Rectal smooth muscle tissue (tissue), 1 donor: ENCODE measurements around the gene MMP17.

Experiments used
- H3K27ac ChIP-seq: one replicate; pipeline ENCODE4 v1.7.0; 2013; ENCODE audit warnings: low read depth, low read length, inconsistent platforms
- H3K27me3 ChIP-seq: one replicate; pipeline ENCODE4 v1.7.0; 2013; ENCODE audit warnings: low read length; ENCODE audit not compliant: control insufficient read depth, insufficient read depth
- H3K36me3 ChIP-seq: one replicate; pipeline ENCODE4 v1.7.0; 2013; ENCODE audit warnings: low read length; ENCODE audit not compliant: control insufficient read depth, insufficient read depth
- H3K4me1 ChIP-seq: one replicate; pipeline ENCODE4 v1.7.0; 2013; ENCODE audit warnings: low read length; ENCODE audit not compliant: control insufficient read depth, insufficient read depth
- H3K4me3 ChIP-seq: one replicate; pipeline ENCODE4 v1.7.0; 2013; ENCODE audit warnings: low read length
- H3K9ac ChIP-seq: one replicate; pipeline ENCODE4 v1.7.0; 2013; ENCODE audit warnings: low read length

Gene MMP17

DNA sequence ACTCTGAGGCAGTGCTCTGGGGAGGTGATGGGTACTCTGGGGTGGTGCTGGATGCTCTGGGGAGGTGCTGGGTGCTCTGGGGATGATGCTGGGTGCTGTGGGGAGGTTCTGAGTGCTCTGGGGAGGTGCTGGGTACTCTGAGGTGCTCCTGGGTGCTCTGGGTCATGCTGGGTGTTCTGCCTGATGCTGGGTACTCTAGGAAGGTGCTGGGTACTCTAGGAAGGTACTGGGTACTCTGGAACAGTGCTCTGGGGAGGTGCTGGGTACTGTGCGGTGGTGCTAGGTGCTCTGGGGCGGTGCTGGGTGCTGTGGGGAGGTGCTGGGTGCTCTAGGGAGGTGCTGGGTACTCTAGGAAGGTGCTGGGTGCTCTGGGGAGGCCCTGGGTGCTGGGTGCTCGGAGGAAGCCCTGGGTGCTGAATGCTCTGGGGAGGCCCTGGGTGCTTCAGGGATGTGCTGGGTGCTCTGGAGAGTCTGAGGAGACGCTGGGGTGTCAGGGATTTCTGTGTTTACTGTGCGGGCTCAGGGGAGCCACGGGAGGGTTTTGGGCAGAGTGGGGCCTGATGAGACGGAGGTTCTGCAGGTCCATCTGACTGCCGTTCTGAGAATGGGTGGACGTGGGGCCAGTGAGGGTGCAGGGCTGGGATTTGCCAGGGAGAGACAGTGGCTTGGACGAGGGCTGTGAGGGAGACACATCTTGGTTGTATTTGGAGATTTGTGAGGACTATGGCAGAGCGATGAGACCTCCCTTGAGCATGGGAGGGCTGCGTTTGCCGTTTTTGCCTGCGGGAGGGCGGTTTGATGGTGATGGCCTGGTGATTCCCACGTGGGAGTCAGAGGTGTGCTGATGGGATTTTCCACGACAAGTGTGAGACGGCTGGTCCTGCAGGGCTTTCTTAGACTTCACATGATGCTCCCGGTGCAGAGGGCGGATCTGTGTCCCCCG, 30.0 kb downstream of the MMP17 start:
- no peaks in the 10 kb centered on the region for H3K27me3 ChIP-seq
- no peaks in the 10 kb centered on the region for H3K36me3 ChIP-seq
- no peak overlapping the region for H3K27ac ChIP-seq
- H3K9ac ChIP-seq = no peak overlapping the region
- no peaks in the 10 kb centered on the region for H3K4me1 ChIP-seq
- H3K4me3 ChIP-seq = no peak overlapping the region

DNA sequence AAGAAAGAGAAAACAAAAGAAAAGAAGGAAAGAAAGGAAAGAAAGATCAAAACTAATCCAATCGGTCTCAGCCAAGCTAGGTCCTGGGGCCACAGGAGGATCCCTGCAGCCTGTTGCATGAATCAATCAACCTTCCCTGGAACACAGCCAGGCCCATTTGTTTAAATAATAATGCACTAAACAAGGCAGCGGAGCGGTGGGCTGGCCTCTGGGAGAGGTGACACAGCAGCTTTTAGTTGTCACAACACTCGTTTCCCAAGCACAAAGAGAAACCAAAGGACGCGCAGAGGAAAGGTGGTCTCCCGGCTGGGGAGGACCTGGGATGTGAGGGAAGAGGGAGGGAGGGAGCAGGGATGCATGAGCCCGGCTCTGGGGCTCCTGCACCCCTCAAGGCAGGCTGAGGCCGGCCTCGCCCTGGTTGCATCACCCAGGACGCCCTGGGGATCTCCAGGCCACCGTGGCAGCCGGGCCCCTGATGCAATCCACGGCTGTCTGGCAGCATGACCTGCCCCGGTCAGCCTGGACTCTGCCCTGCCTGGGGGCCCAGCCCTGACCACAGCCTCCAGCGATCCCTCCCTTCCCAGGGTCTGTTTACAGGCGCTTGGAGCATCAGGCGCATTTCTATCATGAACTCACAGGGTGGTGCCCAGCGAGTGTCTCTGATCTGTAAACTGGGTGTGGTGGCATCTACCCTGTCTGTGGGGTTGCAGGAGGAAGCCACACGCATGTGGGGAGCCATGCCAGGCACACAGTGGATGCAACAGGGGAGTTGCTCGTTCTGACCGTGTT, 32.5 kb downstream of the MMP17 start:
- Histone ChIP-seq H3K27ac (no peak overlapping the region), H3K27me3 (no peaks in the 10 kb centered on the region), H3K4me3 (no peak overlapping the region), H3K4me1 (no peaks in the 10 kb centered on the region), H3K36me3 (no peaks in the 10 kb centered on the region), H3K9ac (no peak overlapping the region)

DNA sequence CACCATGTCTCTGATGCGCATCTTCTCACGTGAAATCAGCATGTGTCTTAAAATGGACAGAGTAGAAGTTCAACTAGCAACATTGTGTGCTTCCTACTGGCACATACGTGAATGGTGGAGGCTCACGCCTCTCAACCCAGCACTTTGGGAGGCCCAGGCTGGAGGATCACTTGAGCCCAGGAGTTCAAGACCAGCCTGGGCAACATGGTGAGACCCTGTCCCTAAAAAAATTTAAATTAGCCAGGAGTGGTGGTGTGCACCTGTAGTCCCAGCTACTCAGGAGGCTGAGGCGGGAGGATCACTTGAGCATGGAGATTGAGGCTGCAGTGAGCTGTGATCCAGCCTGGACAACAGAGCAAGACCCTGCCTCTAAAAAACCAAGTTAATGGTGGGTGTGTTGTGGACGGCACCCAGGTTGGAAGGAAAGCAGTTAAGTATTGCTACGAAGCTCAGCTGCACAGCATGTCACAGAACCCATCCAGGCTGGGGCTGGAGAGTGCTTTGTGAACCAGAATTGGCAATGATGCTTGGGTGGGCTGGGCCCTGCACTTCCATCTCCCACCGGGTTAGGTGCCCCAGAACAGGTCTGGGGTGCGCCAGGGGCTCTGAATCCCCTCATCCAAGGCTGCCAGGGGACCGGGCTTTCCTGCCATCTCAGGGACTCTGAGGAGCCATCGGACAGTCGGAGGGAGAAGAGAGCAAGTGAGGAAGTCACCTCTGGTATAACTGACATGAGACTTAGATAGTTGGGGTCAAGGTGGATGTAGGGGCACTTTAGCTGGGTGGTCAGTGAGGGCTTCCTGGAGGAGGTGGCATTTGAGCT, 33.3 kb downstream of the MMP17 start:
- Histone ChIP-seq H3K4me3 (no peak overlapping the region), H3K36me3 (no peaks in the 10 kb centered on the region), H3K27me3 (no peaks in the 10 kb centered on the region), H3K9ac (no peak overlapping the region), H3K27ac (no peak overlapping the region), H3K4me1 (no peaks in the 10 kb centered on the region)

DNA sequence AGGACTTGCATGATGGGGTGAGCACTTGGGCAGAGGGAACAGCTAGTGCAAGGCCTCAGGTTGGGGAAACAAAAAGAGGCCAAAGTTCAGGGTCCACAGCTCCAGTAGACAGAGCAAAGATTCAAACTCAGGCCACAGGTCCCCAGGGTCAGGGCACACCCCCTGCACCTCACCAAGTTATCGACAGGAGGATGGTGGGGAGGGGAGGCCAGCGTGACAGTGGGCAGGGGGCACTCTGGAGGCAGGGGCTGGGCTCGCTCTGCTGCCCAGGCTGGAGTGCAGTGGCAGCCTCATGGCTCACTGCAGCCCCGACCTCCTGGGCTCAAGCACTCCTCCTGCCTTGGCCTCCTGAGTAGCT, 33.9 kb downstream of the MMP17 start:
- H3K4me3 ChIP-seq = no peak overlapping the region
- H3K36me3 ChIP-seq = no peaks in the 10 kb centered on the region
- H3K4me1 ChIP-seq = no peaks in the 10 kb centered on the region
- H3K9ac ChIP-seq = no peak overlapping the region
- no peaks in the 10 kb centered on the region for H3K27me3 ChIP-seq
- no peak overlapping the region for H3K27ac ChIP-seq

DNA sequence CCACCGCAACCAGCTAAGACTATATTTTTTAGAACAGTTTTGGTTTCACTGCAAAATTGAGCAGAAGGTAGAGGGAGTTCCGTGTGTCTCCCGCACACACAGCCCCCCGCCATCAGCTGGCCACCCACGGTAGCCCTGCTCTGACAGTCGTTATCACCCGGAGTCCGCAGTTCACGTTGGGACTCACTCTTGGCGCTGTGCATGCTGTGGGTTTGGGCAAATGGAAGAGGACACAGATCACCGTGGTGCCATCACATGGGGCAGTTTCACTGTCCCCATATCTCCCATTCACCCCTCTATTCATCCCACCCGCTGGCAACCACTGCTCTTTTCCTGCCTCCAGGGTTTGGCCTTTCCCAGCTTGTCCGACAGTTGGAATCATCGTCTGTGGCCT, 34.4 kb downstream of the MMP17 start:
- H3K36me3 ChIP-seq = no peaks in the 10 kb centered on the region
- H3K9ac ChIP-seq = no peak overlapping the region
- no peaks in the 10 kb centered on the region for H3K27me3 ChIP-seq
- no peak overlapping the region for H3K4me3 ChIP-seq
- no peak overlapping the region for H3K27ac ChIP-seq
- no peaks in the 10 kb centered on the region for H3K4me1 ChIP-seq

DNA sequence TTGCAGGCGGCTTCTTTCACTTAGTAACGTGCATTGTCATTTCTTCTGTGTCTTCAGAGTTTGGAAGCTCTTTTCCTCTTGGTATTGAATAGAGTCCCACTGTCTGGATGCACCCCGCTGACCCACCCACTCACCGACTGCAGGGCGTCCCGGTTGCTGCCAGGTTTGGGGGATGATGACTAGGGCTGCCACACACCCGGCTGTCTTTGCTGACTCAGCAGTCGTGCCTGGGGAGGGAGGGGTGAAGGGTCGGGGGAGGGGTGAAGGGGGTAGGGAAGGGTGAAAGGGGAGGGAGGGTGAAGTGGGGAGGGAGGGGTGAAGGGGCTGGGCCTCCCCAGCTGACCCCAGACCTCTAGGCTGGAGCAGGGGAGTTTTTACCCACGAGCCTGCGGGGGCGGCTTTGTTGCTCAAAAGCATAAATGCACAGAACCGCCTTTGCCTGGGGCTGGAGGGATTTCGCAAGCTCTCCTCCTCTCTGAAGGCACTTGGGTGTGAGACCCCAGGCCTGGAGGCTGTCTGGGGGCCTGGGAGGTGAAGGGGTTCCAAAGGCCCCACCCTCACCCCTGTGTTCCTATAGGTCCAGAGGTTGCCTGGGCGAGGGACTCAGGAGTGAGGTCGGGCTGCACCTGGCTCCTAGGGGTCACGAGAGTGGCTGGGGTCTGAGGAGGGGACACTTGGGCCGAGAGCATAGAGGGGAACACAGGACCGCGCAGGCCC, 35.0 kb downstream of the MMP17 start:
- Histone ChIP-seq H3K4me1 (no peaks in the 10 kb centered on the region), H3K36me3 (no peaks in the 10 kb centered on the region), H3K27ac (no peak overlapping the region), H3K4me3 (no peak overlapping the region), H3K9ac (no peak overlapping the region), H3K27me3 (no peaks in the 10 kb centered on the region)

DNA sequence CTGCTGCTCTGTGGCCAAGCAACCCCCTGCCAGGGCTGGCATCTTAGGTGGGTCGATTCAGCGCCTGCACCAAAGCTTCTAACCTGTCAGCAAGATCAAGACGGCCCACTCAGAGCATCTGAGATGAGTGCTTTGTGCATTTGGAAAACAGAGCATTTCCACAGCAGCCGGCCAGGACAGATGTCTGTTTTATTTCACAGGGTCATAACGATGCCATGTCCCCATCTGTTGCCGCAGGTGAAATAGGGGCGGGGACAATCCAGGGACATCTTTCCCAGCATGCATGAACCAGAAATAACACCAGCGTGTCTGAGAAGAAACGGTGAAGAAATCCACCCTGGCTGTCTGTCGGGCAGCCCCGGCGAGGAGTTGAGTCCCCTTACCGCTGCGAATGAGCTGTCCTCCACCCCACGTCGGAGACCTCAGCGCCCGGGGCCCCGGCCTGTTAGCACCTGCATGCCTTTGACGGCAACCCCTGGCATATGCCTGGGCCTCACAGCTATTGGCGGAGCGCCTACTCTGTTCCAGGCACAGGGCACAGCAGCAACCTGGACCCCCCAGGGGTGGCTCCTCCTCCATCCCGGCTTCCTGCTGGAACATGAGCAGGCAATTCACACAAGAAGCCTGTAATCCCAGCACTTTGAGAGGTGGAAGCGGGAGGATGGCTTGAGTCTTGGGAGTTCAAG, 35.7 kb downstream of the MMP17 start:
- Histone ChIP-seq H3K27me3 (no peaks in the 10 kb centered on the region), H3K4me1 (no peaks in the 10 kb centered on the region), H3K4me3 (no peak overlapping the region), H3K36me3 (no peaks in the 10 kb centered on the region), H3K9ac (no peak overlapping the region), H3K27ac (no peak overlapping the region)

DNA sequence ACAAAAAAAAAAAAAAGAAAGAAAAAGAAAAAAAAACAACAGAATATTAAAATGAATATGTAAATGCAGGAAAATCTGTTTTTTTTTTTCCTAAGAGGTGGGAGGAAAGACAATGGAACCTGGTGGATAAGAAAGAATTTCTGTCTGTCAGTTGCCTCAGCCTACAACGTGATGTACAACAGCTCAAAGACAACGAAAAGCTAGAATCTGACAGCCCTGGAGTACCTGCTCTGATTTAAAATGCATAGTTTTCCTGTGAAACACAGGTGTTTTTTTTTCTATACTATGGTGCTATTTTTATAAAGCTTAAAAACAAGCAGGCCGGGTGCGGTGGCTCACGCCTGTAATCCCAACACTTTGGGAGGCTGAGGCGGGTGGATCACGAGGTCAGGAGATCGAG, 36.3 kb downstream of the MMP17 start:
- no peak overlapping the region for H3K27ac ChIP-seq
- no peaks in the 10 kb centered on the region for H3K36me3 ChIP-seq
- H3K4me3 ChIP-seq = no peak overlapping the region
- H3K27me3 ChIP-seq = no peaks in the 10 kb centered on the region
- no peak overlapping the region for H3K9ac ChIP-seq
- no peaks in the 10 kb centered on the region for H3K4me1 ChIP-seq

DNA sequence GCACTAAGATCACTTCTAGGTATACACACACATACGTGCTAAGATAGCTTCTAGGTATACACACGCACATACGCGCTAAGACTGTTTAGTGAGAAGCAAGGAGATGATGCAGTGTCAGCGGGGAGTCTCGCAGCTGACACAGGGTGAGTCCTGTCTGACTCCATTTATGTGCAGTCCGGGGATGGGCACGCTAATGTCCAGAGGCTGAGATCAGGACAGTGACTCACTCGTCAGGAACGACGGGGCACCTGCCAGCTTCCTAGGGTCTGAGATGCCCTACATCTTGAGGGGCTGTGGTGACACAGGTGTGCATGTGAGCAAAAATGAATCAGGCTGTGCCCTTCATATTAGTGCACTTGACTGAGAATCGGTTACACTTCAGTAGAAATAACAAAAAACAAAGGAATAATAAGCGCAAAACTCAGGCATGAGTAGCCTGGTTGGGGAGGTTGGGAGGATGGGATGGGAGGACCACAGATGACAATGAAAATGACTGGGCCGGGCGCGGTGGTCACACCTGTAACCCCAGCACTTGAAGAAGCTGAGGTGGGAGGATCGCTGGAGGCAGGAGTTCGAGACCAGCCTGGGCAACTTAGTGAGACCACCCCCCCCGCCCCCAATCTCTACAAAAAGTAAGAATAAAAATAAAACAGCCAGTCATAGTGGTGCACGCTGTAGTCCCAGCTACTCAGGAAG, 37.1 kb downstream of the MMP17 start:
- Histone ChIP-seq H3K9ac (no peak overlapping the region), H3K36me3 (no peaks in the 10 kb centered on the region), H3K4me3 (no peak overlapping the region), H3K4me1 (no peaks in the 10 kb centered on the region), H3K27me3 (no peaks in the 10 kb centered on the region), H3K27ac (no peak overlapping the region)

DNA sequence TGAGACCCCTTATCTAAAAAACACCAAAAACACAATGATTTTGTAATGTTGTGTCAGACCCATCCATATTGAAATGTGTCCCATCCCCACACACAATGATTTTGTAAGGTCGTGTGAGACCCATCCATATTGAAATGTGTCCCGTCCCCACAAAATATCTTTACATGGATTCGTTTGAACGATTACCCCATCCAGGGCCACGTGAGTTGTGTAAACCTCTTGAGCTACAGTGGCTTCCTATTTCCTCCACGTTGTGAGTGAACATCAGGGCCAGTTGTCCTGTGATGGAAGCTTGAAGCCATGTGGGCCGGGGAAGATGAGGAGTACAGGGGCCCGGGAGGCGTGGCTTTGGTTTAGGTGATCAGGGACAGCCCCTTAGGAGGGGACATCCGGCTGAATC, 39.3 kb downstream of the MMP17 start:
- no peaks in the 10 kb centered on the region for H3K4me1 ChIP-seq
- no peak overlapping the region for H3K9ac ChIP-seq
- no peaks in the 10 kb centered on the region for H3K36me3 ChIP-seq
- H3K27ac ChIP-seq = no peak overlapping the region
- H3K27me3 ChIP-seq = no peaks in the 10 kb centered on the region
- H3K4me3 ChIP-seq = no peak overlapping the region
